ENCODE data around the gene SYK. TPM values are rescaled to one million over a fixed set of nuclear protein-coding genes. Genes with fewer than 3 reads are reported as not detected.
"Not testable (repeated sequence)": the region's sequence is repeated elsewhere in the genome, so short reads cannot be mapped to it uniquely, and the experiment has no call there.

SYK gene
- total RNA-seq, 1 donor = not detected

DNA sequence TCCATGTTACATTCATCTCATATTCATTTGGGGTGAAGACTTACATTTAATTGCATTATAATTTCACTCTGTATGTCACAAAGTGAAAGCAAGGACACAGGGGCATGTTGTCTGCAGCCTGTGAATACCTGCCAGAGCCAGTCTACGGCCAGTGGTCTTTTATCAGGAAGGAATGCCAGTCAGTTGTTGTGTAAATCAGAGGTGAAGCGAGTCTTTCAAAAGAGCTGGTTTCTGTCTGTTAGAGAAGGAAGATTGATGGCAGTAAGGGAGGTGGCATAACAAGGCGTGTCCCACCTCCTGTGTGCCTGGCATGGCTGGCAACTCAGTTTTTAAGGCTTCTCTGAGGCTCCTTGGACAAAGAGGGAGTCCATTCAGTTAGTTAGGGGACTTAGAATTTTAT is 18.1 kb upstream of the SYK start:
- TF ChIP-seq, protein P1, sequence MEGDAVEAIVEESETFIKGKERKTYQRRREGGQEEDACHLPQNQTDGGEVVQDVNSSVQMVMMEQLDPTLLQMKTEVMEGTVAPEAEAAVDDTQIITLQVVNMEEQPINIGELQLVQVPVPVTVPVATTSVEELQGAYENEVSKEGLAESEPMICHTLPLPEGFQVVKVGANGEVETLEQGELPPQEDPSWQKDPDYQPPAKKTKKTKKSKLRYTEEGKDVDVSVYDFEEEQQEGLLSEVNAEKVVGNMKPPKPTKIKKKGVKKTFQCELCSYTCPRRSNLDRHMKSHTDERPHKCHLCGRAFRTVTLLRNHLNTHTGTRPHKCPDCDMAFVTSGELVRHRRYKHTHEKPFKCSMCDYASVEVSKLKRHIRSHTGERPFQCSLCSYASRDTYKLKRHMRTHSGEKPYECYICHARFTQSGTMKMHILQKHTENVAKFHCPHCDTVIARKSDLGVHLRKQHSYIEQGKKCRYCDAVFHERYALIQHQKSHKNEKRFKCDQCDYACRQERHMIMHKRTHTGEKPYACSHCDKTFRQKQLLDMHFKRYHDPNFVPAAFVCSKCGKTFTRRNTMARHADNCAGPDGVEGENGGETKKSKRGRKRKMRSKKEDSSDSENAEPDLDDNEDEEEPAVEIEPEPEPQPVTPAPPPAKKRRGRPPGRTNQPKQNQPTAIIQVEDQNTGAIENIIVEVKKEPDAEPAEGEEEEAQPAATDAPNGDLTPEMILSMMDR (IDR thresholded peaks at IDR 0.05; ENCODE audit: insufficient read depth, low read length) = no peak
- no peak for DNase-seq (ENCODE audit: low read depth)
- no peak overlapping the region for H3K4me3 ChIP-seq (ENCODE audit: low read depth, low read length)

DNA sequence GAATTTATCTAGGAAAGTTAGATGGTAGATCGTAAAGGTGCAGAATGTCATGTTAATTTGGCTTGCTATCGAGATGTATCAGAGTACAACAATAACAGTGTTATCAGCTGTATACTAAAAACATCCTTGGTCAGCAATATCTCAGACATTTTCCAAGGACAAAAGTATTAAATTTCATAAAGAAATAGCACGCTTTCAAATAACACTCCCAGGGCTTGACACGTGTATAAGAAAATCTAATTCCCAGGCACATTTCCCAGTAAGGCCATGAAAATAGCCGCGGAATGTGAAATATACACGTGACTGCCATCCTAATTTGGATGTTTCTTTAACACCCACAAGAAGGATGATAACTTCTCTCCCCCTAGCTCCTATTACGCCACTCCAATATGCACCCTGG is 17.7 kb upstream of the SYK start:
- DNase-seq (ENCODE audit: low read depth) = no peak
- TF ChIP-seq, protein P1 (IDR thresholded peaks at IDR 0.05; ENCODE audit: insufficient read depth, low read length) = no peak

DNA sequence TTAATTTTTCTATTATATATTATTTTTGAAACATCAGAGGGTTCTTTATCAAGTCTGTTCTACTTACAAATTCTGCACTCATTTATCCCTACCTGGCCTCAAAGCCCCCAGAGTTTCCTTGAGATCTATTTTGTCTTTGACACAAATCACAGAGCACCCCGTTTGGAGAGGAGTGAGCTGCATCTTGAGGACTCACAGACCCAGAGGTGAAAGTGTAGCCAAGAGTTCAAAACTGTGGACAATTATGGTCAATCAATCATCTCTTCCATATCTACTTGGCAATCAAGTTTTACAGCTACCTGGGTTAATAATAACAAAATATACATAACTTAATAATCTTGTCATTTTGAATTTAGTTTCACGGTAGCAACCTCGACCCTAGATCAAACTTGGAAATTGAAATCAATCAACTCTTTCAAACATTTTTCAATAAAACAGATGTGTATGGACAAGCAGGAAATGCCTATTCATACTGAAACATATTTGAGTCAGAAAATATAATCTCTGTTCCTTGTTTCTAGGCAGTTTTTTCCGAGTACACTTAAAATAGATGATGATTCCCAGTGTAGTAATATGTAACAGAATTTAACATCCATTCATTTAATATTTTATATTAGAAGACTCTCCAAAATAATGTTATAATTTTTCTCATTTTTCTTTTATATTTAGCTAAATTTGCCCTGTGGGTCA is 13.7 kb upstream of the SYK start:
- H3K4me3 ChIP-seq (ENCODE audit: low read depth, low read length) = no peak overlapping the region
- TF ChIP-seq, protein P1 (IDR thresholded peaks at IDR 0.05; ENCODE audit: insufficient read depth, low read length) = no peak
- DNase-seq (ENCODE audit: low read depth) = no peak

More for the DNA sequence above, 17.7 kb upstream of the SYK start:
- no peak overlapping the region for H3K4me3 ChIP-seq (ENCODE audit: low read depth, low read length)

DNA sequence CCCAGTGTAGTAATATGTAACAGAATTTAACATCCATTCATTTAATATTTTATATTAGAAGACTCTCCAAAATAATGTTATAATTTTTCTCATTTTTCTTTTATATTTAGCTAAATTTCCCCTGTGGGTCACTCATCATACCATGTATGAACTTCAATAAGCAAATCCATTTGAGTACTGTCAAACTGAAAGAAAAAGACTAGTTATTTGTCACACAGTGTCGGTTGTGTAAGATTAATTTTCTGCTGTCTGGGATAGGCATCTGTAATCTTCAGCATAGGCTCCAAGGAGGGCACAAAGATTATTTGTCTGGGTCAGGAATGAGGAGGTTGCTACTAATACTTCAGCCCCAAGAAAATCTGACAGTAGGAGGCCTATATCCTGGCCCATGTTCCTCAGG is 13.1 kb upstream of the SYK start:
- DNase-seq (ENCODE audit: low read depth); H3K4me3 ChIP-seq (ENCODE audit: low read depth, low read length): not testable (repeated sequence)

DNA sequence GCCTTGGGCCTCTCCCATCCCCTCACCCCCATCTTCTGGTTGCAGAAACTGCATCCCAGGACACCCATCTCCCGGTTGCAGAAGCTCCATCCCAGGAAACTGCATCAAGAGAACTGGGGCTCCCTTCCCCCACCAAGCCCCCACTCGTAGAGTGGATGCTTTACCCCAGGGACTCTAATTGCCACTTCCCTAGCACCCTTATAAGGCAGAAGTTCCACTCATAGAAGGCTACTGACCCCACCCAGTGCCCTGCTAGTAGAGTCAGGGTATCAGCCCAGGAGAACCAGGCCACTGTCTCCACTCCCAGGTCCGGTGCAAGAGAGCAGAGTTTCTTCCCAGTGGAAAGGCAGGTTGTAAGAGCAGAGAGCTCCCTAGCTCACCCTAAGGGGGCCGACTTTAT is 12.2 kb upstream of the SYK start:
- no peak for DNase-seq (ENCODE audit: low read depth)
- TF ChIP-seq, protein P1 (IDR thresholded peaks at IDR 0.05; ENCODE audit: insufficient read depth, low read length) = no peak

DNA sequence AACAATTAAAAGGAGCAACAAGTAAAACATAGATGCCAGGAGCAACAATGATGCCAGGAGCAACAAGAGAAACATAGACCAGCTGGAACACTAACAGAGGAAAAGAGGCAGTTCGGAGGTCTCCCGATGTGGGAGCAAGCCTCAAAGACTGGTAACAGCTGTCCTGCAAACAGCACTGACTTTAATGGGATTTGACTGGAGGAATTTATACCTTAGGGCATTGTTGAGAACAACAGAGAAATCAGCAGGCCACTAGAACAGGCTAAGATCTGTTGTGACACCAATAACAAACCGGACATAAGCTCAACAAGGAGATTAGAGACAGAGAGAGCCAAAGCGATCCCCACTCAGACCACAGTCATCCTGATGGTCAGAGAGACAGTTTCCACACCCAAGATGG is 11.8 kb upstream of the SYK start:
- TF ChIP-seq, protein P1 (IDR thresholded peaks at IDR 0.05; ENCODE audit: insufficient read depth, low read length) = no peak
- H3K4me3 ChIP-seq (ENCODE audit: low read depth, low read length) = no peak overlapping the region
- no peak for DNase-seq (ENCODE audit: low read depth)

More for the DNA sequence above, 12.2 kb upstream of the SYK start:
- H3K4me3 ChIP-seq (ENCODE audit: low read depth, low read length) = no peak overlapping the region

DNA sequence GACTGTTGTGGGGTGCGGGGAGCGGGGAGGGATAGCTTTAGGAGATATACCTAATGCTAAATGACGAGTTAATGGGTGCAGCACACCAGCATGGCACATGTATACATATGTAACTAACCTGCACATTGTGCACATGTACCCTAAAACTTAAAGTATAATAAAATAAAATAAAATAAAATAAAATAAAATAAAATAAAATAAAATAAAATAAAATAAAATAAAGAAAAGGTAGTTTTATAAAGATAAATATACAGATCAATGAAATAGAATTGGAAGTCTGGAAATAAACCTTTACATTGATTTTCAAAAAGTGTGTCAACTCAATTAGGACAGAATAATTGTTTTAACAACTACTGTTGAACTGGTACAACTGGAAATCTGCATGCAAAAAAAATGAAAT is 8.6 kb upstream of the SYK start:
- DNase-seq (ENCODE audit: low read depth) = not testable (repeated sequence)

DNA sequence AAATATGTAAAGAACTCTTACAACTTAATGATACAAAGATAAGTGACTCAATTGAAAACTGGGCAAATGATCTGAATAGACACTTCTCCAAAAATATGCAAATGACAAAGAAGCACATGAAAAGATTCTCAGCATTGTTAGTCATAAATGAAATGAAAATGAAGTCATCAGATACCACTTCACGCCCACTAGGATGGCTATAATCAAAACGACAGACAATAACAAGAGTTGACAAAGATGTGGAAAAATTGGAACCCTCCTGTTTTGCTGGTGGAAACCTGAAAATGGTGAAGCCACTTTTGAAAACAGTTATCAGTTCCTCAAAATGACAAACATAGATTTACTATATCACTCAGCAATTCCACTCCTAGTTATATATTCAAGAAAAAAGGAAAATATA is 7.9 kb upstream of the SYK start:
- TF ChIP-seq, protein P1 (IDR thresholded peaks at IDR 0.05; ENCODE audit: insufficient read depth, low read length) = no peak
- H3K4me3 ChIP-seq (ENCODE audit: low read depth, low read length) = no peak overlapping the region
- DNase-seq (ENCODE audit: low read depth) = no peak

More for the DNA sequence above, 8.6 kb upstream of the SYK start:
- not testable (repeated sequence) for H3K4me3 ChIP-seq (ENCODE audit: low read depth, low read length)

Measured in fibroblast of the aortic adventitia (primary cell).